GM12878 (cell line): ENCODE measurements around the gene TRAPPC6A. TPM values are rescaled to one million over a fixed set of nuclear protein-coding genes. Genes with fewer than 3 reads are reported as not detected.
A peak's percentile ranks its signal among the peaks of the same experiment; 100 is the strongest.

Experiments used
- BACH1 ChIP-seq: fragments of 450-650 bp; IDR thresholded peaks from 2 replicates; pipeline ENCODE4 v1.6.1; 2017; ENCODE audit warnings: mild to moderate bottlenecking, borderline replicate concordance
- BRCA1 ChIP-seq: IDR thresholded peaks from 2 replicates; pipeline ENCODE4 v1.6.1; 2011; ENCODE audit warnings: low read depth, low read length, improper control_type of control experiment
- CHD2 ChIP-seq: IDR thresholded peaks from 2 replicates; pipeline ENCODE4 v1.6.1; 2011; ENCODE audit warnings: low read depth, low read length, improper control_type of control experiment, borderline replicate concordance
- EED ChIP-seq: sonication (generic); IDR thresholded peaks from 2 replicates; pipeline ENCODE4 v1.6.1; 2016; ENCODE audit warnings: antibody characterized with exemption, low read depth
- EGR1 ChIP-seq, 2 experiments: IDR thresholded peaks; 1 replicate in 1 of 2; 2 replicates in 1 of 2; pipeline ENCODE4 v1.6.1; 2011 to 2012; ENCODE audit warnings: low read depth in 2 of 2, low read length in 2 of 2, borderline replicate concordance in 1 of 2, mild to moderate bottlenecking in 1 of 2, moderate library complexity in 1 of 2
- EP300 ChIP-seq, 2 experiments: fragments of 150-350 bp in 1 of 2; IDR thresholded peaks; 2 replicates each; pipeline ENCODE4 v1.6.1; 2011 to 2012; ENCODE audit warnings: low read depth in 2 of 2, low read length in 2 of 2, borderline replicate concordance in 1 of 2, improper control_type of control experiment in 1 of 2, inconsistent platforms in 1 of 2; ENCODE audit not compliant: control insufficient read depth in 1 of 2
- ESRRA ChIP-seq: IDR thresholded peaks from 2 replicates; pipeline ENCODE4 v1.6.1; 2012; ENCODE audit warnings: mild to moderate bottlenecking, low read length, improper control_type of control experiment
- GATAD2B ChIP-seq: fragments of 450-650 bp; conservative IDR thresholded peaks from 2 replicates; pipeline ENCODE4 v1.6.1; 2017; ENCODE audit warnings: low read depth, mild to moderate bottlenecking, moderate library complexity
- HDAC2 ChIP-seq: fragments of 200-600 bp; sonication (generic); IDR thresholded peaks from 2 replicates; pipeline ENCODE4 v1.6.1; 2017
- IRF3 ChIP-seq: fragments of 450-650 bp; IDR thresholded peaks from 2 replicates; pipeline ENCODE4 v1.6.1; 2014; ENCODE audit warnings: mild to moderate bottlenecking
- KAT2A ChIP-seq: conservative IDR thresholded peaks from 2 replicates; pipeline ENCODE4 v1.6.1; 2011; ENCODE audit warnings: low read depth, low read length; ENCODE audit not compliant: control insufficient read depth
- LARP7 ChIP-seq: fragments of 450-650 bp; IDR thresholded peaks from 2 replicates; pipeline ENCODE4 v1.6.1; 2017; ENCODE audit warnings: mild to moderate bottlenecking
- MEF2B ChIP-seq: fragments of 450-650 bp; IDR thresholded peaks from 2 replicates; pipeline ENCODE4 v1.6.1; 2018; ENCODE audit warnings: mild to moderate bottlenecking, moderate library complexity; ENCODE audit not compliant: partially characterized antibody, poor library complexity, severe bottlenecking
- MXI1 ChIP-seq: fragments of 150-350 bp; IDR thresholded peaks from 2 replicates; pipeline ENCODE4 v1.6.1; 2011; ENCODE audit warnings: low read depth, mild to moderate bottlenecking, inconsistent platforms, low read length, improper control_type of control experiment
- SP1 ChIP-seq: IDR thresholded peaks from one replicate; pipeline ENCODE4 v1.6.1; 2011; ENCODE audit warnings: low read depth, low read length
- SUZ12 ChIP-seq: fragments of 200-600 bp; sonication (generic); IDR thresholded peaks from one replicate; pipeline ENCODE4 v1.6.1; 2018; ENCODE audit warnings: antibody characterized with exemption, mild to moderate bottlenecking; ENCODE audit not compliant: unreplicated experiment
- TBL1XR1 ChIP-seq: IDR thresholded peaks from 2 replicates; pipeline ENCODE4 v1.6.1; 2012; ENCODE audit warnings: low read depth, low read length, improper control_type of control experiment
- TCF12 ChIP-seq: IDR thresholded peaks from 2 replicates; pipeline ENCODE4 v1.6.1; 2011; ENCODE audit warnings: low read depth, mild to moderate bottlenecking, low read length
- TCF3 ChIP-seq: IDR thresholded peaks from 2 replicates; pipeline ENCODE4 v1.6.1; 2012; ENCODE audit warnings: low read depth, mild to moderate bottlenecking, low read length, borderline replicate concordance; ENCODE audit not compliant: insufficient read depth
- USF2 ChIP-seq: IDR thresholded peaks from 2 replicates; pipeline ENCODE4 v1.6.1; 2011; ENCODE audit warnings: low read depth, low read length, improper control_type of control experiment, borderline replicate concordance
- ZNF207 ChIP-seq: fragments of 450-650 bp; IDR thresholded peaks from 2 replicates; pipeline ENCODE4 v1.6.1; 2014; ENCODE audit warnings: antibody characterized with exemption, mild to moderate bottlenecking, borderline replicate concordance
- ZZZ3 ChIP-seq: IDR thresholded peaks from 2 replicates; pipeline ENCODE4 v1.6.1; 2011; ENCODE audit warnings: low read depth; ENCODE audit not compliant: control insufficient read depth, insufficient read length
- polyA plus RNA-seq, 11 experiments: library from polyadenylated mRNA; depleted of rRNA in 4 of 11; unstranded in 6 of 11; stranded (reverse) in 5 of 11; fragments of >200 nt; fragmentation: Nextera tagmentation in 4 of 11; fragmentation: Illumina TruSeq in 1 of 11; extraction: Ambion mirVana in 4 of 11; extraction: Trizol in 1 of 11; gene quantifications; 1 replicate in 1 of 11; 2 replicates in 10 of 11; pipeline versions ENCODE4 v1.2.1 to v1.2.3, GENCODE V29; 2011 to 2016; ENCODE audit warnings: inconsistent platforms in 2 of 11, missing spikeins in 2 of 11, low read depth in 1 of 11
- total RNA-seq, 4 experiments: library from RNA; depleted of rRNA in 3 of 4; stranded (reverse); fragments of >200 nt in 3 of 4; fragmentation: Illumina TruSeq in 1 of 4; extraction: Trizol in 1 of 4; gene quantifications; 2 replicates each; pipeline versions ENCODE4 v1.2.1 to v1.2.3, GENCODE V29; 2013 to 2021
- TF ChIP-seq, protein P1 (sequence below): IDR thresholded peaks from 2 replicates; pipeline ENCODE4 v1.6.1; 2011; ENCODE audit warnings: mild to moderate bottlenecking, low read depth, low read length, moderate library complexity; ENCODE audit not compliant: insufficient replicate concordance
- TF ChIP-seq, protein P2 (sequence below): fragments of 450-650 bp; IDR thresholded peaks from 2 replicates; pipeline ENCODE4 v1.6.1; 2018; ENCODE audit warnings: mild to moderate bottlenecking, low read depth, moderate library complexity; ENCODE audit not compliant: partially characterized antibody

Gene TRAPPC6A
- total and polyA plus RNA-seq, 10 of the 15 experiments (the other 5 are each of a cell fraction or from before 2014, with no cell fraction given), result 1.8 to 83.9 (median 35.8) TPM

GRCh38 chr19:45179072-45179891 lies 1.2 kb upstream of the TRAPPC6A start (continued):
- TF ChIP-seq EGR1 (IDR thresholded peaks at IDR 0.05; ENCODE audit: borderline replicate concordance in 1 of 2, low read depth in 2 of 2, low read length in 2 of 2) (peak; percentile 4 to 94), SUZ12 (no peak), TCF12 (no peak), CHD2 (no peak), EP300 (IDR thresholded peaks at IDR 0.05; ENCODE audit: borderline replicate concordance in 1 of 2, control insufficient read depth in 1 of 2, low read depth in 2 of 2, low read length in 2 of 2) (no peak), IRF3 (no peak), SP1 (peak; percentile 45), USF2 (no peak), TCF3 (no peak), HDAC2 (no peak), GATAD2B (peak; percentile 79; the same call in 1 of the 2 replicates), BACH1 (peak; percentile 49; the same call in 1 of the 2 replicates), MXI1 (no peak; the same call in 1 of the 2 replicates), MEF2B (no peak), KAT2A (no peak), ZZZ3 (no peak), TBL1XR1 (no peak), EED (no peak), BRCA1 (no peak), LARP7 (peak; percentile 91), ZNF207 (peak; percentile 24; the same call in 1 of the 2 replicates), ESRRA (no peak)
- TF ChIP-seq, protein P1, sequence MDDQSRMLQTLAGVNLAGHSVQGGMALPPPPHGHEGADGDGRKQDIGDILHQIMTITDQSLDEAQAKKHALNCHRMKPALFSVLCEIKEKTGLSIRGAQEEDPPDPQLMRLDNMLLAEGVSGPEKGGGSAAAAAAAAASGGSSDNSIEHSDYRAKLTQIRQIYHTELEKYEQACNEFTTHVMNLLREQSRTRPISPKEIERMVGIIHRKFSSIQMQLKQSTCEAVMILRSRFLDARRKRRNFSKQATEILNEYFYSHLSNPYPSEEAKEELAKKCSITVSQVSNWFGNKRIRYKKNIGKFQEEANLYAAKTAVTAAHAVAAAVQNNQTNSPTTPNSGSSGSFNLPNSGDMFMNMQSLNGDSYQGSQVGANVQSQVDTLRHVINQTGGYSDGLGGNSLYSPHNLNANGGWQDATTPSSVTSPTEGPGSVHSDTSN, result no peak
- TF ChIP-seq, protein P2, sequence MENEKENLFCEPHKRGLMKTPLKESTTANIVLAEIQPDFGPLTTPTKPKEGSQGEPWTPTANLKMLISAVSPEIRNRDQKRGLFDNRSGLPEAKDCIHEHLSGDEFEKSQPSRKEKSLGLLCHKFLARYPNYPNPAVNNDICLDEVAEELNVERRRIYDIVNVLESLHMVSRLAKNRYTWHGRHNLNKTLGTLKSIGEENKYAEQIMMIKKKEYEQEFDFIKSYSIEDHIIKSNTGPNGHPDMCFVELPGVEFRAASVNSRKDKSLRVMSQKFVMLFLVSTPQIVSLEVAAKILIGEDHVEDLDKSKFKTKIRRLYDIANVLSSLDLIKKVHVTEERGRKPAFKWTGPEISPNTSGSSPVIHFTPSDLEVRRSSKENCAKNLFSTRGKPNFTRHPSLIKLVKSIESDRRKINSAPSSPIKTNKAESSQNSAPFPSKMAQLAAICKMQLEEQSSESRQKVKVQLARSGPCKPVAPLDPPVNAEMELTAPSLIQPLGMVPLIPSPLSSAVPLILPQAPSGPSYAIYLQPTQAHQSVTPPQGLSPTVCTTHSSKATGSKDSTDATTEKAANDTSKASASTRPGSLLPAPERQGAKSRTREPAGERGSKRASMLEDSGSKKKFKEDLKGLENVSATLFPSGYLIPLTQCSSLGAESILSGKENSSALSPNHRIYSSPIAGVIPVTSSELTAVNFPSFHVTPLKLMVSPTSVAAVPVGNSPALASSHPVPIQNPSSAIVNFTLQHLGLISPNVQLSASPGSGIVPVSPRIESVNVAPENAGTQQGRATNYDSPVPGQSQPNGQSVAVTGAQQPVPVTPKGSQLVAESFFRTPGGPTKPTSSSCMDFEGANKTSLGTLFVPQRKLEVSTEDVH, result no peak
